COLO829 (cell line): Measurements from ENCODE around the gene ADGRV1.
A peak's percentile ranks its signal among the peaks of the same experiment; 100 is the strongest.
"Not testable (repeated sequence)": the region's sequence is repeated elsewhere in the genome, so short reads cannot be mapped to it uniquely, and the experiment has no call there.

Experiments
- DNase-seq: peaks from one replicate; pipeline ENCODE4 v3.0.0; 2012; ENCODE audit warnings: low spot score

The ADGRV1 gene

DNA sequence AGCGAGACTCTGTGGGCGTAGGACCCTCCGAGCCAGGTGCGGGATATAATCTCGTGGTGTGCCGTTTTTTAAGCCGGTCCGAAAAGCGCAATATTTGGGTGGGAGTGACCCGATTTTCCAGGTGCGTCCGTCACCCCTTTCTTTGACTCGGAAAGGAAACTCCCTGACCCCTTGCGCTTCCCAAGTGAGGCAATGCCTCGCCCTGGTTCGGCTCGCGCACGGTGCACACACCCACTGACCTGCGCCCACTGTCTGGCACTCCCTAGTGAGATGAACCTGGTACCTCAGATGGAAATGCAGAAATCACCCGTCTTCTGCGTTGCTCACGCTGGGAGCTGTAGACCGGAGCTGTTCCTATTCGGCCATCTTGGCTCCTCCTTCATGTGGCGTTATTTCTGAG is 263.5 kb downstream of the ADGRV1 start:
- DNase-seq = not testable (repeated sequence)

DNA sequence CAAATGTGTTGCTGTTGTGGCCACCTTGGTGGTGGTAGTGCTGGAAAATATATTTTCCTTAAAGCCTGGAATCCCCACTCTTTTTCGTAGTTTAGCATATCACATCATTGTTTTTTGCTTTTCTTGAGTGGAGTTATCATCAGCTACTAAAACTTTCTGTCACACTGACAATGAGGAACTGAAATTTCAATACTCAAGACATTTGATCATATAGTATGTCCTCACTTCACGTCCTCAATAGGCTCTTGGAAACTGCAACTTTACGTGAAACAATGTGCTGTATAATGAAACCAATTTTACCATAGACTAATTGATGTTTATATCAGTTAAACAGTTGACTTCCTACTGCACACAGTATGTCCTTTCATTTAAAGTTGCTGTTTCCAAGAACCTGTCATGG is 265.8 kb downstream of the ADGRV1 start:
- DNase-seq = no peak

DNA sequence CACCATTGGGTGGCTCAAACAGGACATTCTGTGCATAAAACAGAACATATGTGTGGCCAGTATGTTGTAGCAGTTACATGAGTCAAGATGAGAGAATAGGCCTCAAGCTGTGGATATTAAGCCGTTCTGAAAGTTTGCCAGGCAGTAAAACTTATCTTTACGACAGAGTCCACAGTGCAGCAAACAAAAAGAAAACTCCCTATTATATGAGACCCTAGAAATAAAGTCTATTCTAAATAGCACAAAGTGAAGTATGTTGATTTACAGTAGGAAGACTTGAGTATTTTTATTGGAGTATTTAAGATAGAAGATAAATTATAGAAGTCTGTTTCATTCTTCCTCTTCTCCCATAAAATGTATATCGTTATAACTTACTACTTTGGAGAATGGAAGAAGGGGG is 271.5 kb downstream of the ADGRV1 start:
- no peak for DNase-seq

DNA sequence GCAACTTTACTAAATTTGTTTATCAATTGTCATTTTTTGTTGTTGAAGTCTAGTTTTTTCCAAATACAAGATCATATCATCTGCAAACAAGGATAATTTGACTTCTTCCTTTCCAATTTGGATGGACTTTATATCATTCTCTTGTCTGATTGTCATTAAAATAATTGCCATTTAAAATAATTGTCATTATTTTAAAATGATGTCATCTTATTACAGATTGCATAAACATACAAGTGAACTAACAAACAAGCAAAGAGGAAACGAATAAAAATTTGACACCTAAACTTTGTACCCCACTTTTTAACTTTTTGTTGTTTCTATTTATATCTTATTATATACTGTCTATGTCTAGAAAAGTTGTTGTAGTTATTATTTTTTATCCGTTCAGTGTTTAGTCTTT is 275.2 kb downstream of the ADGRV1 start:
- DNase-seq = no peak

DNA sequence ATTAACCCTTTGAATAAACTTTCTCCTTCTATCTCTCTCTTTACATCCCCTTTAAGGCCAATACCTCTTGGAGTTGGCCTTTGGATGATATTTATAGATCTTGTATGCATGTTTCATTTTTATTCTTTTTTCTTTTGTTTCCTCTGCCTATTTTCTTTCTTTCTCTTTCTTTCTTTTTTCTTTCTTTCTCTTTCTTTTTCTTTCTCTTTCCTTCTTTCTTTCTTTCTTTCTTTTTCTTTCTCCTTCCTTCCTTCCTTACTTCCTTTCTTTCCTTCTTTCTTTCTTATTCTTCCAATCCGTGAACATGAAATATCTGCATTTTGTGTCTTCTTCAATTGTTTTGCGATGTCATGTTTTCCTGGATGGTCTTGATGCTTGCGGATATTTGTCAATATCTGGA is 276.1 kb downstream of the ADGRV1 start:
- DNase-seq = no peak

DNA sequence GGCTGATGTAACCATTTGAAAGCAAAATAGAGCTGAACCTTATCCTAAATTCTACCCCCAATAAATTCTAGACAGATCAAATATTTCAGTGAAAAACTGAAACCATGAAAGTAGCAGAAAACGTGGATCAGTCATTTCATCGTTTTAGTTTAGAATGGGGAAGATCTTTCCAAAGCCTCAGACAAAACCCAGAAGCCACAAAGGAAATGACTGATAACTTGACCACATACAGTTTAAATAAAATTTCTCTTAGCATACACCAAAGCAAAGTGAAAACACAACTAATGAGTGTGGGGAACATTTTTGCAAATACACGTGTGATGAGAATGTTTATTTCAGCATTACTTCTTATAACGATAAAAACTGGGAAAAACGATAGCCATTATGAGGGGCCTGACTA is 284.8 kb downstream of the ADGRV1 start:
- DNase-seq = no peak

DNA sequence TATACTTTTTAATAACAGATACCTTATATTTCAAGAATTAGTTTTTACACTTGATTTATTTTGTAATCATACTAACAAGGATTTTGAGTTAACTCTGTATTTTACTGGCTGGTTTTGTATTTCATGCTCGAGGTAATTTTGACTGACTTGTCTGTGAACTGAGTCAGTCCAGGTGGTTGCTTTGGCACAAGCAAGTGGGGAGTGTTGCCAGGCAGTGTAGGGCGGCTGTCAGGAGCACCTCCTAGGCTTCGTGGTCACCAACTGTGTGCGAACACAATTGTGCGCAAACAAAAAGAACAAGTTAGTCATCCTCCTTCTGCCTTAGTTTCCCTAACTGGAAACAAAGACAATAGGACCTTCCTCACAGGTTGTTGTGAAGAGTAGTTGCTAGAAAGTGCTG is 286.3 kb downstream of the ADGRV1 start:
- DNase-seq = no peak

DNA sequence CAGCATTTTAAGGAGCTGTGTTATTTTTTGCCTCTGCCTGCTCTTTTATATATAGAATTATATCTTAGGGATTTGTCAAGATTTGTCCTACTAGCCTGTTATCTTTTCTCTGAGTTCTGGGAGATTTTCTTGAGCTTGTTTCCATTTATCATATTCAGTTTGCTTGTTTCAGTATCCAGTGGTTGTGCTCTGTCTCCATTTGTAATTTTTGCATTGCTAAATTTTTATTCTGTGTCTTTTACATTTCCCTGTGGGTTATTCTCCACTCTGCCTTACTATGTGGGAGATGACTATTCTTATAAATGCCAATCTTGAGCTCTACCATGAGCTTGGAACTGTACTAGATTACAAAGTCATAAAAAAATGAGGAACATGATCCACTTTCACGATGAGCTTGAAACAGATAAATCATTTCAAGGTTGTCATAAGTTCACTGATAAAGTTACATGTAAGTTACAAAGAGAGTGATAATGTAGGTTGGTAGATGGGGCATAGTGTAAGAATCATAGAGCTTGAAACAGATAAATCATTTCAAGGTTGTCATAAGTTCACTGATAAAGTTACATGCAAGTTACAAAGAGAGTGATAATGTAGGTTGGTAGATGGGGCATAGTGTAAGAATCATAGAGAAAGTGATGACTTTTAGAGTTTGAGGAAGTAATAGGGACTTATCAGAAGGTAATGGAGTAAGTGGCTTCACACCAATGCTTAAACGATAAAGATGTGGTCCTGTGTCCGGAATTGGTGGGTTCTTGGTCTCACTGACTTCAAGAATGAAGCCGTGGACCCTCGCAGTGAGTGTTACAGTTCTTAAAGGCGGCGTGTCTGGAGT is 287.3 kb downstream of the ADGRV1 start:
- DNase-seq = no peak

DNA sequence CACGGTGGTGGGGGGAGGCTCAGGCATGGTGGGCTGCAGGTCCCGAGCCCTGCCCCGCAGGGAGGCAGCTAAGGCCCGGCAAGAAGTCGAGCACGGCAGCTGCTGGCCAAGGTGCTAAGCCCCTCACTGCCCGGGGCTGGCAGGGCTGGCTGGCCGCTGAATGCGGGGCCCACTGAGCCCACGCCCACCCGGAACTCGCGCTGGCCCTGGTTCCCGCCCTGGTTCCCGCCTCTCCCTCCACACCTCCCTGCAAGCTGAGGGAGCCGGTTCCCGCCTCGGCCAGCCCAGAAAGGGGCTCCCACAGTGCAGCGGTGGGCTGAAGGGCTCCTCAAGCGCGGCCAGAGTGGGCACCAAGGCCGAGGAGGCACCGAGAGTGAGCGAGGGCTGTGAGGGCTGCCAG is 289.0 kb downstream of the ADGRV1 start:
- DNase-seq = not testable (repeated sequence)

DNA sequence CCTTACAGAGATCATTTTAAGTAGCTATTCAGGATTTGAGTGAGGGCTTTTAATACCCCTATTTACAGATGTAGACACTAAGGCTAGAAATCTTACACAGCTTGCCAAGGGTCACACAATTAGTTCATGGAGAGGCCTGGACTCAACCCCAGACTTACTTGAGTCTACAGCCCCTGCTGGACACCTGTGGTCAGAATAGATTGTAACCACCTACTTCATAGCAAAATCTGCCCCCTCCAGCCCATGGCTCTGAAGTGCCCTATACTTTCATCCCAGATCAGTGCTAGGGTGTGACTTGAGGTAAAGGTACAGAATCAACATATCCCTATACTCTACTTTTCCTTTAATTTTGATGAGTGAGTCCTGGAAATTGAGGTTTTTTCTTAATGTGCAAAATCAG is 291.3 kb downstream of the ADGRV1 start:
- no peak for DNase-seq

DNA sequence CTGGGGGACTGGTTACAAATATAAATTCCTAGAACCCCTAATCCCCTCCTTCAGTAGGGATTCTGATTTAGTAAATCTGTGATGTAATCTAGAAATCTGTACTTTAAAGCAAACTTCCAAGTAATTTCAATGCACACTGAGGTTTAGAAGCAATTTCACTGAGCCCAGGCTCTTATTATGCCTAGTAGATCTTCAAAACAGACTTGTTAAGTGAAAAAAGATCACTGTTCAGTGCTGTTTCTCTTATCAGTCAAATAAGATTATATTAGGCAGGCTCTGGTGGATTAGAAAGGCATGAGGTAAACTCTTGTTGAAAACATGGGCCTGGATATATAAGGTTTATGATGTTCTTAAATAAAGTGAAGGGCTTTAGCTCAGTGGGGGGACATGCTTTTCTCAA is 293.9 kb downstream of the ADGRV1 start:
- no peak for DNase-seq

DNA sequence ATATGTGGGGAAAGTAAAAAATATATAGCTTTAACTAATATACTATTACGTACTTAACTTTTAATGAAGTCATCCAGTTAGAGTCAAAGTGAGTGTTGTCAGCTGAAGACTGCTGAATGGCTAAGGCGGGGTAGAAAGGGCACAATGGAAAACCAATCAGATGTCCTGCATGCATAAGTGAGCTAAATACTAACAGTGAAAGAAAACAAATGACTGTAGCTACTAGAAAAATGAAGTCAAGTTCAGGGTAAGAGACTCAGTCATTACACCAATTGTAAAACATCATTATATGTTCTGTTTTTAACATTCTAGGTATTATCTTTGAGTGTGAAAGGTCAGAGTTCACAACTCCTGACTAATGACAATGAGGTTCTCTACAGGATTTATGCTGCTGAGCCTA is 295.2 kb downstream of the ADGRV1 start:
- no peak for DNase-seq

DNA sequence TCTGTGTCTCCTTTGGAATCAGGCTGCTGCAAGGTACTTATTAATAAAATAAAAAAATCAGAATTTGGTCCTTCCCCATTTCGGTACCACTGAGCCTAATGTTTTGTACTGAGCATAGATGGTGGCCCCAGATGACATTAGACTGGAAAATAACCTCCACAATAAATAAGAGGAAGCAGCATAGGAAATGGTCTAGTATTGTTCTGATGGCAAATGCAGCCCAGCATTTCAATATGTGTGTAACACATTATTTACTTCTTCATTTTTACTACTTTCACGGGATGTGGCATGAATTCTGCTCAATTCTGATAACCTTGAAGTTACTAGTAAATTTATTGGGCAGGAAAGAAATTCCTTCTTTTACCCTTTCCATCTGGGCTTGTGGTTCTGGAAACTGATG is 295.6 kb downstream of the ADGRV1 start:
- no peak for DNase-seq

DNA sequence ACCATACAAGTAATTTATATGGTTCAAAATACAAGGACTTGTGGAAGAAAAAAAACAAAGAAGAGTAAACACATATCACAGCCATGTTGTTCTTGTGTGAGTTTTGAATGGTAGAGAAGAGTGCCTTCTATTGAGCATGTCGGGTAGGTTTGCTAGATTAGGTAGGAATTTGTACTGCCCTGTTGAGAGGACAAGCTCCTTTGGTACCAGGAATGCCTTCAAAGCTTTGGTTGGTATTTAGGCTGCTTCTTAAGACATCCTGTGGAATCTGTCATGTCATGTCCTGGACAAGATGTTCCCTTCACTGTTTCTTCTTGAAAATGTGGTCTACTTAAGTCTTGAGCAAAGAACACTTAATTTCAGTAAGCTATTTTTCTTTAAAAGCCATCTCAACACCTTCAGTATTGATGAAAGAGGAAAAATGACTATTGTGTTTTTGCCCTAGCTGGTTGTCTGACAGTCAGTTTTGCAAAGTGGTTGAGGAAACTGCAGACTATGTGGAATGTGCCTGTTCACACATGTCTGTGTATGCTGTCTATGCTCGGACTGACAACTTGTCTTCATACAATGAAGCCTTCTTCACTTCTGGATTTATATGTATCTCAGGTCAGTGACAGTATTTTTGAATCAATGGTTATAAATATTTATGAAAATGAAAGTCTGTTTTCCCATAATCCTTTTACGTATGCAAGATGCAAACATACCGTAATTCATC is 296.9 kb downstream of the ADGRV1 start:
- DNase-seq = no peak

DNA sequence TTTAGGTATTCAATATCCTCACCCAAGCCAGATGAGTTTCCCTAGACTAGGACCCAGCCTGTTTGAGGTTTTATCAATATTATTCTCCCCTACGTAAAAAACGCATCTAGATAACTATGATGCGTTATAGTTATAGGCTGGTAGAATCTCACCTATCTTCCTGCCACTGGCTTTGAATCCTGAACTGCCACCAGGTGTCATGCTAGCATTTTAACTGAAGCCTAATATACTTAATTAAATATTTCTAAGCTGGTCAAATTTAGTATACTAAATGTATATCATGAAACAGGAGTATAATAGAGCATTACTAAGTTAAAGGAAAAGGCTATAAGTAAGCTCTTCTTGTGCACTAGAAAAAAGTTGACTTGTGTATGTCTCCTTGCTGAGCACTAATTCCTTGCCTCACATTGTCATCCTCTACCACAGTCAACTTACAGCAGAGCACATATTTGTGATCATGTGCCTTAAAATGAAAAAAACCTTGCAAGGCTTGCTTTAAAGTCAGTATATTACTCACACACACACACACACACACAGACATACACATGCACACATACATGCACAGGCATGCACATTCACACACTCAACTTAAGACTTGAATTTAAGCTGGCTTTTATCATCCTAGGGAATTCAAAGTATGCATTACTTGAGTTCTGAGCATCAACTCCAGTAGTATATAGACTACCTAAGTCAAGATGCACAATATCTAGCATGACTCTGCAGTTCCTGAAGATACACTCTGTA is 303.4 kb downstream of the ADGRV1 start:
- DNase-seq = no peak

DNA sequence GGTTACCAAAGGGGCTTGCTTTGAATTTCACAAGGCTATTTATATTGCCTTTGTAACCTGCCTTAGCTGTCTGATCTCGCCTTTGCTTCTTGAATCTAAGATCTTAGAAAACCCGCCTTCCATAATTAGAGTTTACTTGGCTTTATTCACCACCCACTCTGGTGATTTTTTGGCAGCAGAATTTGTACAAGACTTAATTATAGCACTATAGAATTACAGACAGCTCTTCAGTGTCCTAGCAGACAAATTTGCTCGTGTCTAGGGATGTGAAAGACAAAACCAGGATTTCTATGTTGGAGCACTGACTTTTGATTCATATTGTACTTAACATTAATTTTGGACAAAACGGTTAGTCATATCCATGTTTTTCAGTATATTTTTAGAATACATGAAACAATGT is 306.6 kb downstream of the ADGRV1 start:
- DNase-seq = no peak

DNA sequence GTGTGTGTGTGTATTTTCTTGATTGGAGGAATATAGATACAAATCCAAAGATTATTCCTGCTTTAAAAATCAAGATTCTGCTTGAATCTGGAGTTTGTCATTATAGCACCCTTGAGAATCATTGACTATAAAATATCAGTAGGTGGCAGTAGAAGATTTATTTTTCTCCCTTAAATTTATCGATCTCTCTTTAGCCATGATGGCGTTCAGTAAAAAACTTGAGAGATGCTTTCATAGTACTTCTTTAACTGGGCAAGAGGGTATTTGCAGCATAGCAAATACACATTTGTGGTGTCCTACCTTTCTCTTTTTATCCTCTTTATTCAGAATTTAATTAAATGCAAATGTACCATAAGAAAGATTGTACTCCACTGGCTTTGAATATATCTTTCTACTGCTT is 307.7 kb downstream of the ADGRV1 start:
- peak; percentile 20 for DNase-seq

DNA sequence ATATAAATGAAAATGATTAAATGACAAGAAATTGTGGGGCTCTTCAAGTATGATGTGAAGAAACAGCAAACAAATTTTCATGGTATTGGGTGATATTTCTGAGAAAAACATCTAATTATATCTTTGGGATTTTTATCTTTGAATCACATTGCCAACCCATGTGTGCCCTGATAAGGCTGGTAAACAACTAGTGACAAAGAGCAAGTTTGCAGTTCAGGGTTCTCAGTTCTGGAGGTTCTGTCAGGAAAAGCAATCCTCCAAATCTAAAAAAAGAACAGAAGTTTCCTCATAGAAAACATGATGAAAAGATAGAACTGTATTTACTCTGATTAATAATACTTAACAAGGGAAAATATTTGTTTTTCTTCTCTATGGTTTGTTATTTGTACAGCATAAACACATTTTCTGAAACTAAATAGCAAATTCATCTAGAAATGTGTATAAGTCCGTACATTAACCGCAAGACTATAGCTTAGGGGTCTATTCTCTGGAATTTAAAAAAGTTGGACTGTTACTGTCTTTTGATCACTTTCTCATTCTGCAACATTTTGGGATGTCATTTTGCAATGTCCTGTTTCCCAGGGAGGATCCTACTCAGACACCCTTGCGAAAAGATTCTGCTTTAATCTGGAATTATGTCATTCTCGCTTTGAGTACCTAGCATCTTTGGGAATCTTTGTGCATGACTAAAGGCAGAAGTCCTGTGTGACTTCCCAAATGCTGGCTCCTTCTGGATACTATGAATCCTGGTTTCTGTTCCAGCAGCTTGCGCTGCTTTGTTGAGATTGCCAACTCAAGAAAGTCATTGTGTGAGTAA is 308.5 kb downstream of the ADGRV1 start:
- no peak for DNase-seq

DNA sequence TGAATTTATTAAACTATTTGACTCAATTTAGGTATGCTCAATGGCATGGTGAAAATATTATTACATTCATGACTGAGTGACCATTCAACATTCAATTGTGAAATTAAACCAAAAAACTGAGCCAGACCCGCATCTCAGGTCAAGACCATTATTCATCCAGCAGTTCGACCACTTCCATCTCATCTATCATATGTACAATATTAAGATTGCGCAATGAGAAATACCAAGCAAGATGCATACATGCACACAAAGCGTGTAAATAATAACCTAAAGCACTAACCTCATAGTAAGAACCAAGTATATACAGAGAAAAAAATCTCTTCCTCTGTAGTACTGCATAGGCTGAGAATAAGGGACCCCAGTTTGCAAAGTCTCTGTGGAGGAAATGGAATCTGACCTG is 310.2 kb downstream of the ADGRV1 start:
- DNase-seq = no peak

DNA sequence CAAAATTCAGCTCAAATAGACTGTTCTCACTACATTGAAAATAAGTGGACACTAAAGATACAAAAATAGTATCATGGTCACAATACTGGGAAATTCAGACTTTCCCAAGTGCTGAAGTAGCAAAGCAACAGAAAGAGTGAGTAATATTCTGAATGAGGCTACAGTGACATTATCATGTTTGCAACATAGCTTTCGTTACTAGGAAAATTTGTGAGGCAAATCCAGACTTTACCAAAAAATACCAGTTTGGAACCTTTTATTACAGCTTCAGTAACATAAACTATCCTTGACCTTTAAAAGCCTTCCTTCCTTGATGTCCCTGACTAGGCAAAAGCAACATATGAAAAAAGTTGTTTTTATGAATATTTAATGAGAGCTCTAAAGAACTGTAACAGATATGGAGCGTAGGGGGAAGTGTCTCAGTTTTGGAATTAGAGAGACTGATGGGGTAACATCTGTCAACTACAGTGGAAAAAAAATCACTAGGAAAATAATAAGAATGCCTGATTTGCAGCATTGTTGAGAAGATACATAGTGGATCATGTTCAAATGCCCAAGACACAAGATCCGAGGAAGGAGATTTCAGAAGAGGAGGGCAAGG is 312.9 kb downstream of the ADGRV1 start:
- DNase-seq = no peak

DNA sequence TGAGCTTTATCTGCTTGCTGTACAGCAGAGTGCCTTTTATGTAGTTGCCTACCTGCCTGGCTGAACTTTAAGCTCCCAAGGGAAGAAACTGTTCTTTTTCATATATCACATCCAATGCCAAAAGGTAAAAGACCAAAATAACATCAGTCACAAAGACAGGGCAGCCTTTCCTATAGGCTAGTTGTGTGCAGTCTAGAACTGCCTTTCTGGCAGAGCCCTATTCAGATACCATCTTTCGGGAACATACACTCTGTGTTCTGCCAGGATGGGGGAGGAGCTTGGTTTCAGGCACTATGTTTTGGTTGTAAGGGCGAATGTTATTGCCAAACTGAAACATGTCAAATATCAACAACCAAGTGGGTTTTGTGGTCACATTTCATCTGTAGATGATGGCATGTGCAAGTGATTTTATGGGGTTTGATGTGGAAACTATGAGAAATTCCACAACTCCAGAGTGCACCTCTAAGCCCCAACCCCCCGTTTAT is 314.5 kb downstream of the ADGRV1 start:
- no peak for DNase-seq

DNA sequence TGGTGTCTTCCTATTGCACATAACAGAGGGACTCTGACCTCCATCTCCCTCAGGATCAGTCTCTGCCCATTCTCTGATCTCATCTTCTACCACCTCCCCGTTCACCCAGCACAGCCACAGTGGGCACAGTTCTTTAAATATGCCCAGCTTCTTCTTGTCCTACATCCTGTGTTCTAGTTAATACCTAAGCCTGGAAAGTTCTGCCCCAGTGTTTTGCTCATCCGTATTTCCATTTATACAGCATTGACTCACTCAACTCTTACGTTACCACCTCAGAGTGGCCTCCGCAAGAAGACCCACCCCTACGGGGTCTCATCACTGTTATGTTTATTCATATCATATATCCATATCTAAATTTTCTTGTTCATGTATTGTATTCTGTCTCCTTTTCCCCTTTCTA is 315.5 kb downstream of the ADGRV1 start:
- no peak for DNase-seq
